ENCODE data around the gene APBB2. TPM values are rescaled to one million over a fixed set of nuclear protein-coding genes. Genes with fewer than 3 reads are reported as not detected.

Gene APBB2
- total RNA-seq, 1 donor: 3.7 TPM

DNA sequence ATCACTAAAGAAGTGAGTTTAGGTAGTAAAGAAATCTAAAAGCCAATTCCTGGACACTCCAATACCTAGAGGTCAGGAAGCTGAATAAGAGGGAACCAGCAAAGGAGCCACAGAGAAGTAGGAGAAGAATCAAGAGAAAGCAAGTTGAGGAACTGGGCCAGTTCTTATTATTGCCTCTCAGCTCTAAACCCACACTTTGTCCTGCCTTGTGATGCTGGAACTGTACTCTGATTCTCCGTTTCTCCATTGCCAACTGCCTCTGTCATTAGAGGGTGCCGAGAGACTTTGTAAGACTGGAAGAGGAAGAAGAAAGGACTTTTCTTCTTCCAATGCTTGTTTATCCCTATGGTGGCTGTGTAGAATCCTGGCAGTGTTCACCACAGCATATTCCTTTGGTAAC lies 426.0 kb downstream of the APBB2 start:
- no peaks in the 10 kb centered on the region for H3K27me3 ChIP-seq (ENCODE audit: insufficient read depth, low read length)
- H3K4me1 ChIP-seq (ENCODE audit: insufficient read depth, low read length): peaks cover 11% of the 10 kb centered on the region
- H3K9me3 ChIP-seq (ENCODE audit: low read depth, low read length): no peaks in the 10 kb centered on the region
- no peak overlapping the region for H3K4me3 ChIP-seq (ENCODE audit: low read length)

GRCh38 chr4:40785727-40786126 lies 428.6 kb downstream of the APBB2 start:
- Histone ChIP-seq H3K27me3 (ENCODE audit: insufficient read depth, low read length) (no peaks in the 10 kb centered on the region), H3K9me3 (ENCODE audit: low read depth, low read length) (no peaks in the 10 kb centered on the region), H3K4me3 (ENCODE audit: low read length) (no peak overlapping the region), H3K4me1 (ENCODE audit: insufficient read depth, low read length) (peaks cover 11% of the 10 kb centered on the region)

DNA sequence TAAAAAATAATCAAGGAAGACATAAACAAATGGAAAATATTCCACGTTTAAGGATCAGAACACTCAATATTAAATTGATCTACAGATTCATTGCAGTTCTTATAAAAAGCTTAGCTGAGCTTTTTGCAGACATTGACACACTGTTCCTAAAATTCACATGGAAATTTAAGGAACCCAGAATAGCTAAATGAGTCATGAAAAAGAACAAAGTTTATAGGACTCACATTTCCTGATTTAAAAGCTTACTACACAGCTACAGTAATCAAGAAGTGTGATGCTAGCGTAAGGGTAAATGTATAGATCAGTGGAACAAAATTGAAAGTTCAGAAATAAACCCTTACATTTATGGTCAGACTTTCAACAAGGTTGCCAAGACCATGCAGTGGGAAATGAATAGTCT lies 431.5 kb downstream of the APBB2 start:
- Histone ChIP-seq H3K27me3 (ENCODE audit: insufficient read depth, low read length) (no peaks in the 10 kb centered on the region), H3K9me3 (ENCODE audit: low read depth, low read length) (no peaks in the 10 kb centered on the region), H3K4me3 (ENCODE audit: low read length) (no peak overlapping the region), H3K4me1 (ENCODE audit: insufficient read depth, low read length) (no peaks in the 10 kb centered on the region)

DNA sequence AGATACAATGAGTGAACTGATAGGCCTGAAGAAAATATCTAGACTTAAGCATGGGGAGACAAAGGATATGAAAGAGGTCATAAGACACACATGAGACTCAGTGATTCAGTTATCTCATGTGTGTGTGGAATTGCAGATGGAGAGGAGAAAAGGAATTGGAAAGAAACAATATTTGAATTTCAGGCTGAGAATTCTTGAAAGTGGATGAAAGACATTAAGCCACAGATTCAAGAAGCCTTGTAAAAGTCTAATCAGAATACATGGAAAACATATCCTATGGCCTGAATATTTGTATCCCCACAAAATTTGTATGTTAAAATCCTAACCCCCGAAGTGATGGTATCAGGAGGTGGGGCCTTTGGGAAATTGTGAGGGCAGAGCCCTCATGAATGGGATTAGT lies 436.3 kb downstream of the APBB2 start:
- Histone ChIP-seq H3K27me3 (ENCODE audit: insufficient read depth, low read length) (no peaks in the 10 kb centered on the region), H3K4me3 (ENCODE audit: low read length) (no peak overlapping the region), H3K4me1 (ENCODE audit: insufficient read depth, low read length) (no peaks in the 10 kb centered on the region), H3K9me3 (ENCODE audit: low read depth, low read length) (no peaks in the 10 kb centered on the region)

GRCh38 chr4:40769266-40769665 lies 445.1 kb downstream of the APBB2 start:
- no peaks in the 10 kb centered on the region for H3K27me3 ChIP-seq (ENCODE audit: insufficient read depth, low read length)
- no peaks in the 10 kb centered on the region for H3K4me1 ChIP-seq (ENCODE audit: insufficient read depth, low read length)
- no peak overlapping the region for H3K4me3 ChIP-seq (ENCODE audit: low read length)
- H3K9me3 ChIP-seq (ENCODE audit: low read depth, low read length): no peaks in the 10 kb centered on the region

DNA sequence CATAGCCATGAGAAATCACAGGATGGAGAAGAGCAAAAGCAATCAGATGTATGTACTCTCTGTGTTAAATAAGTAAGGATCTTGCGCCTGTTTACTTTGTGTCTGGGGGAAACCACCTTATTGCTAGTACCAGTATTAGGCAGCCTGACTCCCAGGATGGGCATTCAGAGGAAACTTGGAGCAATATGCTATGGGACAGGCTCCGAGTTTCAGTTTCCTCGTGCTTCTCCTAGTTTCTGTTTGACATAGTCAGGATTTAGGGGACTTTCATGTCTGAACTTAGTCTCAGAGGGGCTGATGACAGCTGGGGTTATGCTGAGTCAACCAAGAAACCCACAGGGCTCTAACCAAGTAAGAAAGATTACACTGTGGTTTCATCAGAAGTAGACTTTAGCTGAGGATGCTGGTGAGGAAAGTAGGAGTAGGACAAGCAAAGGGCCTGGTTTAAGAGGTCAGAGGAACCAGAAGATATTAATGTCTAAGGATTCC lies 451.1 kb downstream of the APBB2 start:
- no peaks in the 10 kb centered on the region for H3K4me1 ChIP-seq (ENCODE audit: insufficient read depth, low read length)

More for the DNA sequence above, 451.1 kb downstream of the APBB2 start:
- Histone ChIP-seq H3K9me3 (ENCODE audit: low read depth, low read length) (no peaks in the 10 kb centered on the region), H3K4me3 (ENCODE audit: low read length) (no peak overlapping the region), H3K27me3 (ENCODE audit: insufficient read depth, low read length) (no peaks in the 10 kb centered on the region)

Other genes with a start within 250 kb of the APBB2 start
- gene UCHL1, start 42.4 kb upstream of the APBB2 start, total RNA-seq: not detected

Data from mononuclear cell (primary cell).